ENCODE measurements around the gene UTS2R. TPM values are rescaled to one million over a fixed set of nuclear protein-coding genes. Genes with fewer than 3 reads are reported as not detected.
A peak's percentile ranks its signal among the peaks of the same experiment; 100 is the strongest.

UTS2R gene
- total and polyA plus RNA-seq, 11 donors = 0.11 to 21.9 (median 1.2) TPM

- Histone ChIP-seq H3K27ac (no peak overlapping the region), H3K4me3 (no peak overlapping the region), H3K36me3 (peaks cover 0 to 40% (median 18%) of the 10 kb centered on the region in 9 donors), H3K27me3 (no peaks in the 10 kb centered on the region), H3K4me1 (peaks cover 0 to 27% (median 8%) of the 10 kb centered on the region in 12 donors), H3K9me3 (no peaks in the 10 kb centered on the region)
- peak in 1 of 5 donors; percentile 3 for DNase-seq
- no peak for TF ChIP-seq CTCF (IDR thresholded peaks at IDR 0.05)
- no peak for TF ChIP-seq POLR2A (IDR thresholded peaks at IDR 0.05)
- intact Hi-C loops (cut with DNase I) = loop anchor here in 2 of 10 donors (5.0 to 10.0 kb wide), 2 partner anchors 46 to 198 kb away; partner anchors contain the start of gene TEX19 (in 1 of the 2)
- 93 to 95% (median 94%) methylated on average over 7 of the region's 7 CpGs for WGBS, 4 donors
- no peak for ATAC-seq
Measured at GRCh38 chr17:82402865-82403264, 31.3 kb downstream of the UTS2R start.

- DNase-seq (peak in 1 of 5 donors; percentile 19), ATAC-seq (peak in 1 of 4 donors; percentile 23)
- Histone ChIP-seq H3K4me1 (peaks cover 0 to 26% (median 6%) of the 10 kb centered on the region in 12 donors), H3K27me3 (no peaks in the 10 kb centered on the region), H3K36me3 (peaks cover 0 to 40% (median 22%) of the 10 kb centered on the region in 9 donors), H3K27ac (no peak overlapping the region), H3K9me3 (no peaks in the 10 kb centered on the region), H3K4me3 (no peak overlapping the region)
- intact Hi-C loops (cut with DNase I) = loop anchor here in 2 of 10 donors (5.0 to 10.0 kb wide), 2 partner anchors 47 to 199 kb away; partner anchors contain the start of gene TEX19 (in 1 of the 2)
- TF ChIP-seq POLR2A (IDR thresholded peaks at IDR 0.05) (no peak), CTCF (IDR thresholded peaks at IDR 0.05) (no peak)
- 96 to 97% (median 96%) methylated on average over 57 to 67 of the region's 67 CpGs for WGBS, 4 donors
Measured at GRCh38 chr17:82403662-82404660, 32.4 kb downstream of the UTS2R start.

GRCh38 chr17:82405051-82405450, 33.5 kb downstream of the UTS2R start:
- no peaks in the 10 kb centered on the region for H3K27me3 ChIP-seq
- H3K36me3 ChIP-seq = peaks cover 0 to 40% (median 24%) of the 10 kb centered on the region in 9 donors
- H3K4me1 ChIP-seq = peaks cover 0 to 15% (median 2%) of the 10 kb centered on the region in 12 donors
- H3K4me3 ChIP-seq = no peak overlapping the region
- intact Hi-C loops (cut with DNase I) = loop anchor here in 1 of 10 donors (10.0 kb wide), 1 partner anchor 200 kb away; no protein-coding TSS in a partner anchor
- ATAC-seq (no peak), DNase-seq (peak in 1 of 5 donors; percentile 10)
- WGBS, 4 donors = 93 to 98% (median 96%) methylated on average over 14 of the region's 14 CpGs
- H3K9me3 ChIP-seq = no peaks in the 10 kb centered on the region
- no peak overlapping the region for H3K27ac ChIP-seq
- no peak for TF ChIP-seq POLR2A (IDR thresholded peaks at IDR 0.05)
- no peak for TF ChIP-seq CTCF (IDR thresholded peaks at IDR 0.05)

All from heart left ventricle (tissue), 16 donors.